Measurements from ENCODE around the gene SLC34A1. TPM values are rescaled to one million over a fixed set of nuclear protein-coding genes. Genes with fewer than 3 reads are reported as not detected.
"Not testable (repeated sequence)": the region's sequence is repeated elsewhere in the genome, so short reads cannot be mapped to it uniquely, and the experiment has no call there.

Gene SLC34A1
- total and polyA plus RNA-seq, 2 of the 13 experiments (the other 11 are each of a cell fraction or from before 2014, with no cell fraction given), result 0.03 to 0.20 TPM

- H3K79me2 ChIP-seq (ENCODE audit: insufficient read depth, low read length); H3K4me2 ChIP-seq (ENCODE audit: low read depth, low read length); H3K9ac ChIP-seq (ENCODE audit: insufficient read depth, low read depth, low read length); DNase-seq (ENCODE audit: low spot score); BruUV-seq (replicated peaks); H3K9me3 ChIP-seq (ENCODE audit: low read length); H2AFZ ChIP-seq (ENCODE audit: low read length); H3K4me3 ChIP-seq (replicated peaks in 1 of 3; ENCODE audit: insufficient read depth in 1 of 3, low read depth in 2 of 3, low read length in 3 of 3); H4K20me1 ChIP-seq (ENCODE audit: insufficient read depth, low read length); intact Hi-C loops (cut with micrococcal nuclease; ENCODE audit: unreplicated experiment); ATAC-seq; in situ Hi-C loops (cut with HindIII; ENCODE audit: extremely low pct_ligation_motif_present, low pct_unique_long_range_greater_than_20kb); H3K27ac ChIP-seq (ENCODE audit: extremely low read length, insufficient read depth, low read length); FAIRE-seq; CTCF ChIA-PET (ENCODE audit: low intra/inter-chr PET ratio, low total read pairs); H3K36me3 ChIP-seq (replicated peaks in 1 of 2; ENCODE audit: control insufficient read depth in 1 of 2, insufficient read depth in 2 of 2, low read length in 2 of 2): not testable (repeated sequence)
- POLR2A ChIA-PET, result interaction anchor here (2.7 kb wide), 1 partner anchor 9 kb away, joined by 14 read pairs; the partner anchor contains the start of gene GRK6
- WGBS (ENCODE audit: low lambda C conversion rate), result 52% methylated on average over 6 of the region's 6 CpGs
- peaks cover 32% of the 10 kb centered on the region for H3K4me1 ChIP-seq (ENCODE audit: insufficient read depth, low read length)
- H3K27me3 ChIP-seq (ENCODE audit: control insufficient read depth in 1 of 2, insufficient read depth in 2 of 2, low read length in 2 of 2), result peaks cover 0 to 13% of the 10 kb centered on the region in 2 experiments; a peak in 2 of 5 replicates
Observed at GRCh38 chr5:177417081-177417480, 32.8 kb downstream of the SLC34A1 start.

- in situ Hi-C loops (cut with HindIII; ENCODE audit: extremely low pct_ligation_motif_present, low pct_unique_long_range_greater_than_20kb) (no loop called here), intact Hi-C loops (cut with micrococcal nuclease; ENCODE audit: unreplicated experiment) (no loop called here)
- no peaks in the 10 kb centered on the region for H4K20me1 ChIP-seq (ENCODE audit: insufficient read depth, low read length)
- no peak overlapping the region for H3K4me2 ChIP-seq (ENCODE audit: low read depth, low read length)
- BruUV-seq (replicated peaks), result no TSS peak
- DNase-seq (ENCODE audit: low spot score) (no peak), FAIRE-seq (no peak), ATAC-seq (no peak; the same call in 2 of the 3 replicates)
- H3K79me2 ChIP-seq (ENCODE audit: insufficient read depth, low read length), result no peaks in the 10 kb centered on the region
- POLR2A ChIA-PET, result interaction anchor here (1.1 kb wide), 1 partner anchor 9 kb away, joined by 3 read pairs; the partner anchor contains the start of gene F12
- CTCF ChIA-PET (ENCODE audit: low intra/inter-chr PET ratio, low total read pairs), result no interaction called here
- H3K9me3 ChIP-seq (ENCODE audit: low read length), result no peaks in the 10 kb centered on the region
- no peak for TF ChIP-seq ZNF737 (CRISPR knock-in tag; IDR thresholded peaks at IDR 0.05; ENCODE audit: borderline replicate concordance)
- no peak for TF ChIP-seq SP4 (CRISPR knock-in tag; IDR thresholded peaks at IDR 0.05)
- TF ChIP-seq CC2D1A (CRISPR knock-in tag; IDR thresholded peaks at IDR 0.05), result no peak
- peak; percentile 64; the same call in 1 of the 2 replicates for TF ChIP-seq CEBPB (IDR thresholded peaks at IDR 0.05; ENCODE audit: borderline replicate concordance, low read depth, low read length)
- TF ChIP-seq ZNF644 (CRISPR knock-in tag; IDR thresholded peaks at IDR 0.05; ENCODE audit: low read depth), result 0 out of 2 replicates have a peak, but pooled peaks have one; percentile 34
- peak; percentile 32 for TF ChIP-seq TEAD3 (CRISPR knock-in tag; optimal IDR thresholded peaks at IDR 0.05; ENCODE audit: borderline replicate concordance)
- no peak for TF ChIP-seq TOE1 (CRISPR knock-in tag; IDR thresholded peaks at IDR 0.05)
- no peak for TF ChIP-seq ZNF747 (CRISPR knock-in tag; IDR thresholded peaks at IDR 0.05; ENCODE audit: borderline replicate concordance)
- TF ChIP-seq ZSCAN21 (CRISPR knock-in tag; IDR thresholded peaks at IDR 0.05; ENCODE audit: borderline replicate concordance), result no peak
- no peak for TF ChIP-seq ZNF432 (CRISPR knock-in tag; IDR thresholded peaks at IDR 0.05; ENCODE audit: borderline replicate concordance)
- H3K4me1 ChIP-seq (ENCODE audit: insufficient read depth, low read length), result peaks cover 27% of the 10 kb centered on the region
- no peak overlapping the region for H3K9ac ChIP-seq (ENCODE audit: insufficient read depth, low read depth, low read length)
- no peak overlapping the region for H2AFZ ChIP-seq (ENCODE audit: low read length)
- WGBS (ENCODE audit: low lambda C conversion rate), result 87% methylated on average over 3 of the region's 3 CpGs
- H3K36me3 ChIP-seq (replicated peaks in 1 of 2; ENCODE audit: control insufficient read depth in 1 of 2, insufficient read depth in 2 of 2, low read length in 2 of 2), result no peaks in the 10 kb centered on the region
- H3K4me3 ChIP-seq (replicated peaks in 1 of 3; ENCODE audit: insufficient read depth in 1 of 3, low read depth in 2 of 3, low read length in 3 of 3), result no peak overlapping the region
- H3K27me3 ChIP-seq (ENCODE audit: control insufficient read depth in 1 of 2, insufficient read depth in 2 of 2, low read length in 2 of 2), result peaks cover 0 to 15% of the 10 kb centered on the region in 2 experiments; a peak in 2 of 5 replicates
- H3K27ac ChIP-seq (ENCODE audit: extremely low read length, insufficient read depth, low read length), result no peak overlapping the region
Observed at GRCh38 chr5:177419046-177419445, 34.8 kb downstream of the SLC34A1 start.

- H3K9ac ChIP-seq (ENCODE audit: insufficient read depth, low read depth, low read length); POLR2A ChIA-PET; BruUV-seq (replicated peaks); H3K9me3 ChIP-seq (ENCODE audit: low read length); ATAC-seq; H2AFZ ChIP-seq (ENCODE audit: low read length); H3K4me3 ChIP-seq (replicated peaks in 1 of 3; ENCODE audit: insufficient read depth in 1 of 3, low read depth in 2 of 3, low read length in 3 of 3); intact Hi-C loops (cut with micrococcal nuclease; ENCODE audit: unreplicated experiment); H3K4me2 ChIP-seq (ENCODE audit: low read depth, low read length); H3K36me3 ChIP-seq (replicated peaks in 1 of 2; ENCODE audit: control insufficient read depth in 1 of 2, insufficient read depth in 2 of 2, low read length in 2 of 2); FAIRE-seq; H3K79me2 ChIP-seq (ENCODE audit: insufficient read depth, low read length); in situ Hi-C loops (cut with HindIII; ENCODE audit: extremely low pct_ligation_motif_present, low pct_unique_long_range_greater_than_20kb); H3K27ac ChIP-seq (ENCODE audit: extremely low read length, insufficient read depth, low read length); H4K20me1 ChIP-seq (ENCODE audit: insufficient read depth, low read length); CTCF ChIA-PET (ENCODE audit: low intra/inter-chr PET ratio, low total read pairs); DNase-seq (ENCODE audit: low spot score): not testable (repeated sequence)
- Histone ChIP-seq H3K27me3 (ENCODE audit: control insufficient read depth in 1 of 2, insufficient read depth in 2 of 2, low read length in 2 of 2) (peaks cover 0 to 20% of the 10 kb centered on the region in 2 experiments; a peak in 2 of 5 replicates), H3K4me1 (ENCODE audit: insufficient read depth, low read length) (peaks cover 42% of the 10 kb centered on the region)
- 37% methylated on average over 7 of the region's 7 CpGs for whole genome bisulfite sequencing (ENCODE audit: low lambda C conversion rate)
Observed at GRCh38 chr5:177420472-177420871, 36.2 kb downstream of the SLC34A1 start.
